Measurements from ENCODE around the gene MS4A15.

MS4A15 gene

GRCh38 chr11:60725592-60725991 lies 31.1 kb upstream of the MS4A15 start:
- no peak overlapping the region for H3K27ac ChIP-seq (ENCODE audit: low read depth, low read length, poor library complexity, severe bottlenecking)

GRCh38 chr11:60731586-60731985 lies 25.1 kb upstream of the MS4A15 start:
- no peak overlapping the region for H2AFZ ChIP-seq (ENCODE audit: low read length)
- H3K9me3 ChIP-seq (ENCODE audit: low read length) = no peaks in the 10 kb centered on the region
- no peak overlapping the region for H3K4me3 ChIP-seq (ENCODE audit: low read depth, low read length, poor library complexity, severe bottlenecking)
- no peaks in the 10 kb centered on the region for H3K79me2 ChIP-seq (ENCODE audit: insufficient read depth, low read length)
- H4K20me1 ChIP-seq (ENCODE audit: insufficient read depth, low read length) = no peaks in the 10 kb centered on the region
- H3K27me3 ChIP-seq (ENCODE audit: insufficient read depth, low read length) = no peaks in the 10 kb centered on the region; the same call in 1 of the 2 replicates
- no peak overlapping the region for H3K4me2 ChIP-seq (ENCODE audit: low read length)
- H3K4me1 ChIP-seq (ENCODE audit: insufficient read depth, low read length, severe bottlenecking) = no peaks in the 10 kb centered on the region
- no peak for TF ChIP-seq CTCF (IDR thresholded peaks at IDR 0.05; ENCODE audit: low read length)
- no peak for TF ChIP-seq EZH2 (IDR thresholded peaks at IDR 0.05; ENCODE audit: borderline replicate concordance, low read length)
- no peaks in the 10 kb centered on the region for H3K9me2 ChIP-seq (ENCODE audit: low read depth, low read length)
- H3F3A ChIP-seq (ENCODE audit: insufficient read depth, low read length) = no peaks in the 10 kb centered on the region
- no peaks in the 10 kb centered on the region for H3K36me3 ChIP-seq (ENCODE audit: insufficient read depth, low read length)
- H3K27ac ChIP-seq (ENCODE audit: low read depth, low read length, poor library complexity, severe bottlenecking) = no peak overlapping the region
- no peak overlapping the region for H3K9ac ChIP-seq (ENCODE audit: low read length)

More at GRCh38 chr11:60725592-60725991, 31.1 kb upstream of the MS4A15 start:
- TF ChIP-seq EZH2 (IDR thresholded peaks at IDR 0.05; ENCODE audit: borderline replicate concordance, low read length) (no peak), CTCF (IDR thresholded peaks at IDR 0.05; ENCODE audit: low read length) (no peak)
- no peaks in the 10 kb centered on the region for H3F3A ChIP-seq (ENCODE audit: insufficient read depth, low read length)
- no peak overlapping the region for H3K9ac ChIP-seq (ENCODE audit: low read length)
- H3K27me3 ChIP-seq (ENCODE audit: insufficient read depth, low read length) = no peaks in the 10 kb centered on the region
- H4K20me1 ChIP-seq (ENCODE audit: insufficient read depth, low read length) = no peaks in the 10 kb centered on the region
- no peaks in the 10 kb centered on the region for H3K36me3 ChIP-seq (ENCODE audit: insufficient read depth, low read length)
- no peak overlapping the region for H2AFZ ChIP-seq (ENCODE audit: low read length)
- no peaks in the 10 kb centered on the region for H3K9me3 ChIP-seq (ENCODE audit: low read length)
- no peaks in the 10 kb centered on the region for H3K9me2 ChIP-seq (ENCODE audit: low read depth, low read length)
- no peaks in the 10 kb centered on the region for H3K4me1 ChIP-seq (ENCODE audit: insufficient read depth, low read length, severe bottlenecking)
- no peak overlapping the region for H3K4me2 ChIP-seq (ENCODE audit: low read length)
- no peaks in the 10 kb centered on the region for H3K79me2 ChIP-seq (ENCODE audit: insufficient read depth, low read length)
- no peak overlapping the region for H3K4me3 ChIP-seq (ENCODE audit: low read depth, low read length, poor library complexity, severe bottlenecking)

- H3K27me3 ChIP-seq (ENCODE audit: insufficient read depth, low read length) = no peaks in the 10 kb centered on the region; the same call in 1 of the 2 replicates
- no peaks in the 10 kb centered on the region for H3K4me1 ChIP-seq (ENCODE audit: insufficient read depth, low read length, severe bottlenecking)
- no peaks in the 10 kb centered on the region for H3K9me2 ChIP-seq (ENCODE audit: low read depth, low read length)
- H3K4me2 ChIP-seq (ENCODE audit: low read length) = no peak overlapping the region
- no peak overlapping the region for H3K4me3 ChIP-seq (ENCODE audit: low read depth, low read length, poor library complexity, severe bottlenecking)
- TF ChIP-seq CTCF (IDR thresholded peaks at IDR 0.05; ENCODE audit: low read length) = no peak
- no peak for TF ChIP-seq EZH2 (IDR thresholded peaks at IDR 0.05; ENCODE audit: borderline replicate concordance, low read length)
- no peak overlapping the region for H3K9ac ChIP-seq (ENCODE audit: low read length)
- H3K36me3 ChIP-seq (ENCODE audit: insufficient read depth, low read length) = no peaks in the 10 kb centered on the region
- no peak overlapping the region for H3K27ac ChIP-seq (ENCODE audit: low read depth, low read length, poor library complexity, severe bottlenecking)
- H2AFZ ChIP-seq (ENCODE audit: low read length) = no peak overlapping the region
- H3K79me2 ChIP-seq (ENCODE audit: insufficient read depth, low read length) = no peaks in the 10 kb centered on the region
- no peaks in the 10 kb centered on the region for H3F3A ChIP-seq (ENCODE audit: insufficient read depth, low read length)
- no peaks in the 10 kb centered on the region for H3K9me3 ChIP-seq (ENCODE audit: low read length)
- H4K20me1 ChIP-seq (ENCODE audit: insufficient read depth, low read length) = no peaks in the 10 kb centered on the region
Observed at GRCh38 chr11:60734279-60734678, 22.4 kb upstream of the MS4A15 start.

Data from OCI-LY1 (cell line).